Neural crest cell (in vitro differentiated cells): ENCODE measurements around the gene RECQL5. TPM values are rescaled to one million over a fixed set of nuclear protein-coding genes. Genes with fewer than 3 reads are reported as not detected.

Source experiments
- DNase-seq: peaks from one replicate; pipeline ENCODE4 v3.0.0; 2021; ENCODE audit warnings: low read depth, mixed read lengths, low spot score
- H3K27ac Mint-ChIP-seq: one replicate; pipeline ENCODE4 v1.8.0; 2021; ENCODE audit warnings: mild to moderate bottlenecking, mixed read lengths; ENCODE audit not compliant: unreplicated experiment
- H3K27me3 Mint-ChIP-seq: 2 replicates; pipeline ENCODE4 v1.8.0; 2021; ENCODE audit warnings: low read depth, mild to moderate bottlenecking, mixed read lengths
- H3K36me3 Mint-ChIP-seq: 2 replicates; pipeline ENCODE4 v1.8.0; 2021; ENCODE audit warnings: low read depth, mild to moderate bottlenecking, mixed read lengths
- H3K4me1 Mint-ChIP-seq: 2 replicates; pipeline ENCODE4 v1.8.0; 2021; ENCODE audit warnings: mixed read lengths
- H3K4me3 Mint-ChIP-seq: one replicate; pipeline ENCODE4 v1.8.0; 2021; ENCODE audit warnings: mild to moderate bottlenecking, mixed read lengths
- H3K9me3 Mint-ChIP-seq: 2 replicates; pipeline ENCODE4 v1.8.0; 2021; ENCODE audit warnings: mixed read lengths
- CTCF ChIP-seq: fragments of 200-600 bp; sonication (generic); conservative IDR thresholded peaks from 2 replicates; pipeline ENCODE4 v1.5.0; 2021; ENCODE audit warnings: antibody characterized with exemption, mild to moderate bottlenecking
- total RNA-seq: library from RNA; stranded (reverse); gene quantifications from 2 replicates; pipeline ENCODE4 v1.2.1, GENCODE V29; 2021

The RECQL5 gene
- total RNA-seq, 1 donor from 2014 or later: 47.3 TPM

- no peak overlapping the region for H3K4me3 Mint-ChIP-seq
Observed at GRCh38 chr17:75634754-75635609, 32.0 kb downstream of the RECQL5 start.

GRCh38 chr17:75634376-75634740 lies 32.6 kb downstream of the RECQL5 start:
- Mint-ChIP-seq H3K27me3 (no peaks in the 10 kb centered on the region), H3K4me1 (peaks cover 26% of the 10 kb centered on the region), H3K27ac (no peak overlapping the region), H3K36me3 (no peaks in the 10 kb centered on the region), H3K4me3 (no peak overlapping the region), H3K9me3 (no peaks in the 10 kb centered on the region)
- TF ChIP-seq CTCF: no peak
- no peak for DNase-seq

More at GRCh38 chr17:75634754-75635609, 32.0 kb downstream of the RECQL5 start:
- no peak for DNase-seq
- Mint-ChIP-seq H3K4me1 (peaks cover 26% of the 10 kb centered on the region), H3K27me3 (no peaks in the 10 kb centered on the region), H3K27ac (peak overlapping the region; percentile 19), H3K36me3 (no peaks in the 10 kb centered on the region), H3K9me3 (no peaks in the 10 kb centered on the region)
- TF ChIP-seq CTCF: no peak

- H3K27ac Mint-ChIP-seq: peak overlapping the region; percentile 71
- H3K4me3 Mint-ChIP-seq: peak overlapping the region; percentile 49
- H3K4me1 Mint-ChIP-seq: peaks cover 26% of the 10 kb centered on the region
- H3K9me3 Mint-ChIP-seq: no peaks in the 10 kb centered on the region
- TF ChIP-seq CTCF: peak; percentile 72
- H3K27me3 Mint-ChIP-seq: no peaks in the 10 kb centered on the region
- DNase-seq: peak; percentile 91
- H3K36me3 Mint-ChIP-seq: no peaks in the 10 kb centered on the region
Observed at GRCh38 chr17:75633486-75634375, 33.2 kb downstream of the RECQL5 start.

- Mint-ChIP-seq H3K27ac (peak within 1 kb of the TSS; percentile 71), H3K36me3 (no peaks in the 10 kb centered on the region), H3K27me3 (no peaks in the 10 kb centered on the region), H3K4me1 (peaks cover 26% of the 10 kb centered on the region), H3K9me3 (no peaks in the 10 kb centered on the region), H3K4me3 (peak within 1 kb of the TSS; percentile 49)
- peak; percentile 94 for DNase-seq
- TF ChIP-seq CTCF: peak; percentile 96
Observed at GRCh38 chr17:75632863-75633485, 34.0 kb downstream of the RECQL5 start, which contains the start of gene SMIM5. TSS of gene SMIM5 (plus strand) at chr17:75633434. CDS start at chr17:75640202, 6,768 bp downstream.

- no peak for DNase-seq
- no peak for TF ChIP-seq CTCF
- H3K27me3 Mint-ChIP-seq: no peaks in the 10 kb centered on the region
- peak overlapping the region; percentile 21 for H3K27ac Mint-ChIP-seq
- H3K9me3 Mint-ChIP-seq: no peaks in the 10 kb centered on the region
- H3K4me1 Mint-ChIP-seq: peaks cover 26% of the 10 kb centered on the region
- H3K4me3 Mint-ChIP-seq: no peak overlapping the region
- H3K36me3 Mint-ChIP-seq: no peaks in the 10 kb centered on the region
Observed at GRCh38 chr17:75632428-75632827, 34.5 kb downstream of the RECQL5 start.
